ENCODE measurements around the gene SMAD2. TPM values are rescaled to one million over a fixed set of nuclear protein-coding genes. Genes with fewer than 3 reads are reported as not detected.

Gene SMAD2
- total and polyA plus RNA-seq, 2 of the 8 experiments (the other 6 are each of a cell fraction or from before 2014, with no cell fraction given): 28.4 to 124 TPM

DNA sequence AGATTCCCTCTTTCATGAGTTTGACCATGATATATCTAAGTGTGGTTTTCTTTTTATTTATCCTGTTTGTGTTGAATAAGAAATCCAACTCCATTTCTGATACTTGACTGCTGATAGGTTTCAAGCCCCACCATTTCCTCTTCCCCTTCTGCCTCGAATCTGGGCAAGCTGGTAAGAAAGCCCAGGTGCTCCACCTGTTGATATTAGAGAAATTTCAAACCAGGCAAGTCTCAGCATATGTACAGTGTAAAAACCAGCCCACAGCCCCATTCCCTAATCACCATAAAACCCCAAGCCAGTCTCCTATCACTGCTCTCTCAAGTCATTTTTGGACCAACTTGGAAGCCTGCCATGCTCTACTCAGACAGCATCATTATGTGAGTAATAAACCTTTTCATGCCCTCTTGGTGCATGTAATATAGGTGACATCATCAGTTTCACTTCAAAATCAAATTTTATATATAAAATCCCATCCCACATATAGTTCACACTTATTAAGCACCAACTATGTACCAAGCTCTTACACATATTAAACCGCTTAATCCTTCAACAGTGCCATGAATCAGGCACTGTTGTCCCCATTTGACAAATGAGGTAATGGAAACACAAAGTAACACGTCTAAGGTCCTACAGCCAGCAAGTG lies 46.6 kb downstream of the SMAD2 start (continued):
- TF ChIP-seq SRF (IDR thresholded peaks at IDR 0.05; ENCODE audit: low read depth, low read length): no peak
- no peak for TF ChIP-seq CTBP2 (IDR thresholded peaks at IDR 0.05; ENCODE audit: borderline replicate concordance, insufficient read depth, insufficient read length, low read length)
- no peak for TF ChIP-seq EP300 (IDR thresholded peaks at IDR 0.05; ENCODE audit: borderline replicate concordance in 1 of 2, low read depth in 2 of 2, low read length in 2 of 2)
- no peak for TF ChIP-seq FOSL1 (IDR thresholded peaks at IDR 0.05; ENCODE audit: insufficient read depth, low read depth, low read length)
